HG03439 (cell line): ENCODE data around the gene LZTFL1.

Experiments used
- ATAC-seq: cut with Tn5 transposase; IDR thresholded peaks from one replicate; pipeline ENCODE4 v1.9.1; 2021; ENCODE audit warnings: mild to moderate bottlenecking, moderate library complexity; ENCODE audit not compliant: unreplicated experiment

The LZTFL1 gene

GRCh38 chr3:45787551-45787950 is 54.4 kb downstream of the LZTFL1 start:
- no peak for ATAC-seq

GRCh38 chr3:45786801-45787495 is 55.0 kb downstream of the LZTFL1 start:
- no peak for ATAC-seq

- no peak for ATAC-seq
These were observed 56.2 kb downstream of the LZTFL1 start for GRCh38 chr3:45785605-45786150.

GRCh38 chr3:45783667-45784066 is 58.3 kb downstream of the LZTFL1 start:
- ATAC-seq: no peak

GRCh38 chr3:45782381-45782780 is 59.5 kb downstream of the LZTFL1 start:
- no peak for ATAC-seq

- no peak for ATAC-seq
These were observed 60.1 kb downstream of the LZTFL1 start for GRCh38 chr3:45781841-45782240.

GRCh38 chr3:45781271-45781670 is 60.6 kb downstream of the LZTFL1 start:
- no peak for ATAC-seq

GRCh38 chr3:45779746-45780735 is 61.9 kb downstream of the LZTFL1 start:
- ATAC-seq: no peak

- ATAC-seq: no peak
These were observed 63.1 kb downstream of the LZTFL1 start for GRCh38 chr3:45778761-45779201.

- ATAC-seq: no peak
These were observed 64.1 kb downstream of the LZTFL1 start for GRCh38 chr3:45777746-45778386.

GRCh38 chr3:45777111-45777745 is 64.7 kb downstream of the LZTFL1 start:
- no peak for ATAC-seq

- no peak for ATAC-seq
These were observed 65.3 kb downstream of the LZTFL1 start for GRCh38 chr3:45776611-45777010.

GRCh38 chr3:45776301-45776595 is 65.7 kb downstream of the LZTFL1 start:
- ATAC-seq: no peak

- no peak for ATAC-seq
These were observed 66.2 kb downstream of the LZTFL1 start for GRCh38 chr3:45775571-45776300.

- no peak for ATAC-seq
These were observed 67.1 kb downstream of the LZTFL1 start for GRCh38 chr3:45774581-45775521.

- no peak for ATAC-seq
These were observed 68.0 kb downstream of the LZTFL1 start for GRCh38 chr3:45773714-45774449.
